ENCODE data around the gene STX10. TPM values are rescaled to one million over a fixed set of nuclear protein-coding genes. Genes with fewer than 3 reads are reported as not detected.

Gene STX10
- total and polyA plus RNA-seq, 8 donors: 14.0 to 73.5 (median 17.2) TPM

- Histone ChIP-seq H3K9me3 (no peaks in the 10 kb centered on the region), H3K4me1 (peaks cover 0 to 7% (median 0%) of the 10 kb centered on the region in 3 donors), H3K27me3 (no peaks in the 10 kb centered on the region), H3K36me3 (no peaks in the 10 kb centered on the region), H3K27ac (peak overlapping the region in 3 of 4 donors; percentile 29 to 65 (median 63)), H3K4me3 (peak overlapping the region; percentile 3 to 37 (median 15))
- intact Hi-C loops (cut with DNase I): loop anchor here in 1 of 3 donors (10.0 kb wide), 1 partner anchor 132 kb away; no protein-coding TSS in a partner anchor
- FAIRE-seq (no peak), ATAC-seq (peak in 1 of 4 donors; percentile 5), DNase-seq (no peak)
- no peak for TF ChIP-seq CTCF (IDR thresholded peaks at IDR 0.05)
- WGBS, 2 donors: 20 to 21% methylated on average over 7 of the region's 7 CpGs
Measured at GRCh38 chr19:13102416-13102665, 47.8 kb downstream of the STX10 start.

GRCh38 chr19:13101590-13102415, 48.4 kb downstream of the STX10 start:
- Histone ChIP-seq H3K27me3 (no peaks in the 10 kb centered on the region), H3K27ac (peak overlapping the region in 3 of 4 donors; percentile 29 to 65 (median 63)), H3K4me3 (peak overlapping the region in 1 of 4 donors; percentile 37), H3K36me3 (no peaks in the 10 kb centered on the region), H3K9me3 (no peaks in the 10 kb centered on the region), H3K4me1 (peaks cover 0 to 7% (median 0%) of the 10 kb centered on the region in 3 donors)
- ATAC-seq: no peak
- intact Hi-C loops (cut with DNase I): loop anchor here in 1 of 3 donors (10.0 kb wide), 1 partner anchor 133 kb away; no protein-coding TSS in a partner anchor
- TF ChIP-seq CTCF (IDR thresholded peaks at IDR 0.05): no peak
- no peak for FAIRE-seq
- WGBS, 2 donors: 68 to 79% methylated on average over 7 of the region's 7 CpGs
- DNase-seq: no peak

GRCh38 chr19:13100841-13101589, 49.2 kb downstream of the STX10 start:
- ATAC-seq (no peak), FAIRE-seq (no peak), DNase-seq (no peak)
- peak overlapping the region in 1 of 4 donors; percentile 37 for H3K4me3 ChIP-seq
- intact Hi-C loops (cut with DNase I): loop anchor here in 1 of 3 donors (10.0 kb wide), 1 partner anchor 134 kb away; no protein-coding TSS in a partner anchor
- peaks cover 0 to 7% (median 0%) of the 10 kb centered on the region in 3 donors for H3K4me1 ChIP-seq
- no peaks in the 10 kb centered on the region for H3K27me3 ChIP-seq
- WGBS, 2 donors: 51 to 64% methylated on average over 16 to 18 of the region's 18 CpGs
- H3K9me3 ChIP-seq: no peaks in the 10 kb centered on the region
- no peaks in the 10 kb centered on the region for H3K36me3 ChIP-seq
- H3K27ac ChIP-seq: no peak overlapping the region
- no peak for TF ChIP-seq CTCF (IDR thresholded peaks at IDR 0.05)

GRCh38 chr19:13100031-13100588, 50.1 kb downstream of the STX10 start:
- H3K36me3 ChIP-seq: peaks cover 0 to 5% (median 0%) of the 10 kb centered on the region in 3 donors
- DNase-seq (no peak), ATAC-seq (no peak), FAIRE-seq (no peak)
- H3K4me1 ChIP-seq: peaks cover 0 to 7% (median 0%) of the 10 kb centered on the region in 3 donors
- no peaks in the 10 kb centered on the region for H3K9me3 ChIP-seq
- H3K27me3 ChIP-seq: no peaks in the 10 kb centered on the region
- no peak for TF ChIP-seq CTCF (IDR thresholded peaks at IDR 0.05)
- intact Hi-C loops (cut with DNase I): loop anchor here in 1 of 3 donors (10.0 kb wide), 1 partner anchor 135 kb away; no protein-coding TSS in a partner anchor
- 75 to 81% methylated on average over 12 of the region's 12 CpGs for WGBS, 2 donors
- peak overlapping the region in 2 of 4 donors; percentile 64 to 68 for H3K27ac ChIP-seq
- no peak overlapping the region for H3K4me3 ChIP-seq
